ENCODE data around the gene PACS1. TPM values are rescaled to one million over a fixed set of nuclear protein-coding genes. Genes with fewer than 3 reads are reported as not detected.

Gene PACS1
- total RNA-seq, 1 donor from 2014 or later, result 86.9 TPM

- Histone ChIP-seq H3K4me3 (ENCODE audit: insufficient read depth, low read depth, low read length) (no peak overlapping the region), H3K4me1 (ENCODE audit: insufficient read depth, low read length) (peaks cover 19% of the 10 kb centered on the region), H3K79me2 (ENCODE audit: insufficient read depth, low read length) (peaks cover 24% of the 10 kb centered on the region), H3K36me3 (ENCODE audit: insufficient read depth, low read length) (peaks cover 5% of the 10 kb centered on the region), H3K9me3 (ENCODE audit: insufficient read depth, low read depth, low read length) (no peaks in the 10 kb centered on the region), H3K27me3 (ENCODE audit: insufficient read depth, low read length) (no peaks in the 10 kb centered on the region), H3K9ac (ENCODE audit: low read length) (no peak overlapping the region), H3K27ac (ENCODE audit: low read depth, low read length) (no peak overlapping the region), H4K20me1 (ENCODE audit: insufficient read depth, low read length) (peaks cover 77% of the 10 kb centered on the region), H3K4me2 (ENCODE audit: low read length) (no peak overlapping the region), H2AFZ (ENCODE audit: low read depth, low read length) (no peak overlapping the region)
- H3K27ac Mint-ChIP-seq (ENCODE audit: unreplicated experiment), result peak overlapping the region; percentile 84
- H3K9me3 Mint-ChIP-seq (ENCODE audit: unreplicated experiment), result no peaks in the 10 kb centered on the region
- H3K36me3 Mint-ChIP-seq (ENCODE audit: low read depth, unreplicated experiment), result peaks cover 5% of the 10 kb centered on the region
- no peaks in the 10 kb centered on the region for H3K27me3 Mint-ChIP-seq (ENCODE audit: low read depth, unreplicated experiment)
- no peak overlapping the region for H3K4me3 Mint-ChIP-seq (ENCODE audit: unreplicated experiment)
- FAIRE-seq (no peak), DNase-seq (ENCODE audit: low read depth) (no peak)
- H3K4me1 Mint-ChIP-seq (ENCODE audit: low read depth, unreplicated experiment), result peaks cover 7% of the 10 kb centered on the region
- TF ChIP-seq, protein P1, sequence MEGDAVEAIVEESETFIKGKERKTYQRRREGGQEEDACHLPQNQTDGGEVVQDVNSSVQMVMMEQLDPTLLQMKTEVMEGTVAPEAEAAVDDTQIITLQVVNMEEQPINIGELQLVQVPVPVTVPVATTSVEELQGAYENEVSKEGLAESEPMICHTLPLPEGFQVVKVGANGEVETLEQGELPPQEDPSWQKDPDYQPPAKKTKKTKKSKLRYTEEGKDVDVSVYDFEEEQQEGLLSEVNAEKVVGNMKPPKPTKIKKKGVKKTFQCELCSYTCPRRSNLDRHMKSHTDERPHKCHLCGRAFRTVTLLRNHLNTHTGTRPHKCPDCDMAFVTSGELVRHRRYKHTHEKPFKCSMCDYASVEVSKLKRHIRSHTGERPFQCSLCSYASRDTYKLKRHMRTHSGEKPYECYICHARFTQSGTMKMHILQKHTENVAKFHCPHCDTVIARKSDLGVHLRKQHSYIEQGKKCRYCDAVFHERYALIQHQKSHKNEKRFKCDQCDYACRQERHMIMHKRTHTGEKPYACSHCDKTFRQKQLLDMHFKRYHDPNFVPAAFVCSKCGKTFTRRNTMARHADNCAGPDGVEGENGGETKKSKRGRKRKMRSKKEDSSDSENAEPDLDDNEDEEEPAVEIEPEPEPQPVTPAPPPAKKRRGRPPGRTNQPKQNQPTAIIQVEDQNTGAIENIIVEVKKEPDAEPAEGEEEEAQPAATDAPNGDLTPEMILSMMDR (IDR thresholded peaks at IDR 0.05; ENCODE audit: insufficient read depth, low read depth, low read length), result no peak
- TF ChIP-seq EZH2 (IDR thresholded peaks at IDR 0.05; ENCODE audit: insufficient read depth, low read length), result no peak
Measured at GRCh38 chr11:66281776-66282467, 211.8 kb downstream of the PACS1 start.

GRCh38 chr11:66282468-66283455, 212.7 kb downstream of the PACS1 start:
- TF ChIP-seq, protein P1 (IDR thresholded peaks at IDR 0.05; ENCODE audit: insufficient read depth, low read depth, low read length), result peak; percentile 75
- no peak for TF ChIP-seq EZH2 (IDR thresholded peaks at IDR 0.05; ENCODE audit: insufficient read depth, low read length)
- Histone ChIP-seq H2AFZ (ENCODE audit: low read depth, low read length) (no peak overlapping the region), H4K20me1 (ENCODE audit: insufficient read depth, low read length) (peaks cover 77% of the 10 kb centered on the region), H3K4me2 (ENCODE audit: low read length) (no peak overlapping the region), H3K4me1 (ENCODE audit: insufficient read depth, low read length) (peaks cover 23% of the 10 kb centered on the region), H3K4me3 (ENCODE audit: insufficient read depth, low read depth, low read length) (no peak overlapping the region), H3K79me2 (ENCODE audit: insufficient read depth, low read length) (peaks cover 32% of the 10 kb centered on the region), H3K27ac (ENCODE audit: low read depth, low read length) (no peak overlapping the region), H3K36me3 (ENCODE audit: insufficient read depth, low read length) (peaks cover 7% of the 10 kb centered on the region), H3K9ac (ENCODE audit: low read length) (peak overlapping the region; percentile 12), H3K27me3 (ENCODE audit: insufficient read depth, low read length) (no peaks in the 10 kb centered on the region), H3K9me3 (ENCODE audit: insufficient read depth, low read depth, low read length) (no peaks in the 10 kb centered on the region)
- H3K27ac Mint-ChIP-seq (ENCODE audit: unreplicated experiment), result no peak overlapping the region
- no peak overlapping the region for H3K4me3 Mint-ChIP-seq (ENCODE audit: unreplicated experiment)
- H3K36me3 Mint-ChIP-seq (ENCODE audit: low read depth, unreplicated experiment), result peaks cover 2% of the 10 kb centered on the region
- FAIRE-seq, result peak; percentile 20
- DNase-seq (ENCODE audit: low read depth), result peak; percentile 88
- no peaks in the 10 kb centered on the region for H3K27me3 Mint-ChIP-seq (ENCODE audit: low read depth, unreplicated experiment)
- peaks cover 10% of the 10 kb centered on the region for H3K4me1 Mint-ChIP-seq (ENCODE audit: low read depth, unreplicated experiment)
- H3K9me3 Mint-ChIP-seq (ENCODE audit: unreplicated experiment), result no peaks in the 10 kb centered on the region

All from astrocyte (in vitro differentiated cells and primary cell).